ENCODE measurements around the gene LYST. TPM values are rescaled to one million over a fixed set of nuclear protein-coding genes. Genes with fewer than 3 reads are reported as not detected.
A peak's percentile ranks its signal among the peaks of the same experiment; 100 is the strongest.

LYST gene
- total RNA-seq, 1 donor from 2014 or later = 72.4 TPM

DNA sequence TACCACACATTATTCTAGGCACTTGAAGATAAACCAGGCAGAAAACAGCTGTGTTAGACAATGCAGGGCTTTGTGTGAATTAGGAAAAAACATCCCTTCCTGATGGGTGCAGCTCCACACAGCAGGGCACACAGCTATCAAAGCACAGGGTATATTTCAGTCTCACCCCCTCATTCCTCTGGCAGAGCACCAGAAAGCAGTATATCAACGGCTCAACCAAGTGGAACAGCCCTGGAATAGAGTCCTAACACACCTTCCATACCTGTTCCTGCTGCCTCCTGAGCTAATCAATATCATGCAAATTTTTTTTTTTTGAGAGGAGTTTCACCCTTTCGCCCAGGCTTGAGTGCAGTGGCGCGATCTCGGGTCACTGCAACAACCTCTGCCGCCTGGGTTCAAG is 32.1 kb downstream of the LYST start:
- no peak overlapping the region for H3K27ac ChIP-seq
- peaks cover 25% of the 10 kb centered on the region for H3K4me1 ChIP-seq
- TF ChIP-seq, protein P1, sequence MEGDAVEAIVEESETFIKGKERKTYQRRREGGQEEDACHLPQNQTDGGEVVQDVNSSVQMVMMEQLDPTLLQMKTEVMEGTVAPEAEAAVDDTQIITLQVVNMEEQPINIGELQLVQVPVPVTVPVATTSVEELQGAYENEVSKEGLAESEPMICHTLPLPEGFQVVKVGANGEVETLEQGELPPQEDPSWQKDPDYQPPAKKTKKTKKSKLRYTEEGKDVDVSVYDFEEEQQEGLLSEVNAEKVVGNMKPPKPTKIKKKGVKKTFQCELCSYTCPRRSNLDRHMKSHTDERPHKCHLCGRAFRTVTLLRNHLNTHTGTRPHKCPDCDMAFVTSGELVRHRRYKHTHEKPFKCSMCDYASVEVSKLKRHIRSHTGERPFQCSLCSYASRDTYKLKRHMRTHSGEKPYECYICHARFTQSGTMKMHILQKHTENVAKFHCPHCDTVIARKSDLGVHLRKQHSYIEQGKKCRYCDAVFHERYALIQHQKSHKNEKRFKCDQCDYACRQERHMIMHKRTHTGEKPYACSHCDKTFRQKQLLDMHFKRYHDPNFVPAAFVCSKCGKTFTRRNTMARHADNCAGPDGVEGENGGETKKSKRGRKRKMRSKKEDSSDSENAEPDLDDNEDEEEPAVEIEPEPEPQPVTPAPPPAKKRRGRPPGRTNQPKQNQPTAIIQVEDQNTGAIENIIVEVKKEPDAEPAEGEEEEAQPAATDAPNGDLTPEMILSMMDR (IDR thresholded peaks at IDR 0.05) = no peak
- ATAC-seq = peak in 1 of 2 donors; percentile 37
- no peak for DNase-seq
- H3K36me3 ChIP-seq = peaks cover 9% of the 10 kb centered on the region
- H3K9me3 ChIP-seq = no peaks in the 10 kb centered on the region
- H3K4me3 ChIP-seq = no peak overlapping the region
- intact Hi-C loops (cut with DNase I) = no loop called here
- no peaks in the 10 kb centered on the region for H3K27me3 ChIP-seq (ENCODE audit: low read depth)

DNA sequence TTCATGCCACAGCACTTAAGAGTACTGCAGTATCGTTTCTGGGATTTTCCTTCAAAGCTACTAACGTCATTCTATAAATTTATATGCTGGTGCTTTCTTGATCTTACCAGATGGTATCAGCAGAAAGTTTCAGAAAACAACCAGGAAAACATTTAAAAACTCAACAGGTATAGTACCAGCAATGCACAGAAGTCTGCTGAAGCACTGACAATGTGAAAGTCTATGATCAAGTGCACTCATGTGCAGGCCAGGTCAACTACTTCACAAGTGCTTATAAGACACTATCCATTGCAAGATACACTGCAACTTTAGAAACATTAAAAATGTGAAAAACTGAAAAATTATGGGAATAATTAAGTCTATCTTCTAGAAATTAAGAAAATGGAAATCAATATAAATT is 34.7 kb downstream of the LYST start:
- peaks cover 25% of the 10 kb centered on the region for H3K4me1 ChIP-seq
- peaks cover 33% of the 10 kb centered on the region for H3K36me3 ChIP-seq
- no peaks in the 10 kb centered on the region for H3K27me3 ChIP-seq (ENCODE audit: low read depth)
- H3K4me3 ChIP-seq = no peak overlapping the region
- H3K27ac ChIP-seq = no peak overlapping the region
- no peak for DNase-seq
- no peaks in the 10 kb centered on the region for H3K9me3 ChIP-seq
- TF ChIP-seq, protein P1 (IDR thresholded peaks at IDR 0.05) = no peak
- no peak for ATAC-seq
- intact Hi-C loops (cut with DNase I) = no loop called here

DNA sequence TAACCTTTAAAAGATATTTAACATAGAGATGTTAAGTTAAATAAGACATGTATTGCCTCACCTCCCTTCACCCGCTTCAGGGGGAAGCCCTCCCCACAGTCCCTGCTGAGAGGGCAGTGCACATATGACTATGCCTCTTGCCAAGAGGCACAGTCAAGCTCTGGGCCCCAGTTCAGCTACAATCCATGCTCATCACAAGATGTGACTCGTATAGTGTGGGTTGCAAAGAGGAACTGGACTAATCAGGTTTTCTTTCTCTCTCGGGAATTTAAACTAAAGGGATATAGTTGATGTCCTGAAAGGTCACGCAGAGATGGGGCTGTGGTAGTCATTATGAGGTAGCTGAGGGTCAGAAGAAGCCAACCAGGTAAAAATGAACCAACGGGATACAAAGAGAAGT is 35.6 kb downstream of the LYST start:
- H3K27ac ChIP-seq = no peak overlapping the region
- intact Hi-C loops (cut with DNase I) = no loop called here
- TF ChIP-seq, protein P1 (IDR thresholded peaks at IDR 0.05) = no peak
- peaks cover 25% of the 10 kb centered on the region for H3K4me1 ChIP-seq
- no peak overlapping the region for H3K4me3 ChIP-seq
- H3K36me3 ChIP-seq = peaks cover 41% of the 10 kb centered on the region
- no peaks in the 10 kb centered on the region for H3K9me3 ChIP-seq
- no peaks in the 10 kb centered on the region for H3K27me3 ChIP-seq (ENCODE audit: low read depth)
- ATAC-seq (peak; percentile 75 to 85), DNase-seq (peak; percentile 65)

DNA sequence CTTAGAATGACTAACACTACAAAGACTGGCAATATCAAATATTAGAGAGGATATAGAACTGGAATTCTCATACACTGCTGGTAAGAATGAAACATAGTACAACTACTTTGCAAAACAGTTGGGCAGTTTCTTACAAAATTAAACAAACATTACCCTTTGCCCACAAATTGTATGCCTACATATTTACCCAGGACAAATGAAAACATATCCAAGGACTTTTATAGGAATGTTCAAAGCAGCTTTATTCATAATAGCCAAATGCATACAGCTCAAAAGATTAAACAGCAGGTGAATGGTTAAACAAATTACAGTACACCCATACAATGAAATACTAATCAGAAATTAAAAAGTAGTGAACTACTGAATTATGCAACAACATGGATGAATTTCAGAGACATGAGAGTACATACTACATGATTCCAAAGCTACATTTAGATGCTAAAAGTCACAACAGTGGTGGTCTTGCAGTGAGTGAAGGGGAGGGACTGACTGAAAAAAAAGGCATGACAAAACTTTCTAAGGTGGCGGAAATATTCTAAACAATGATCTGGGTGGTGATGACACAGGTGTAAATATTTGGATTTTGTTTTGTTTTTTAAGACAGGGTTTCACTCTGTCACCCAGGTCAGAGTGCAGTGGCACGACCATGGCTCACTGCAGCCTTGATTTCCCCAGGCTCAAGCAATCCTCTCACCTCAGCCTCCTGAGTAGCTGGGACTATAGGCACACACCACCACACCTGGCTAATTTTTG is 40.4 kb downstream of the LYST start:
- DNase-seq (no peak), ATAC-seq (no peak)
- Histone ChIP-seq H3K4me1 (no peaks in the 10 kb centered on the region), H3K27ac (no peak overlapping the region), H3K27me3 (ENCODE audit: low read depth) (no peaks in the 10 kb centered on the region), H3K9me3 (no peaks in the 10 kb centered on the region), H3K4me3 (no peak overlapping the region), H3K36me3 (peaks cover 41% of the 10 kb centered on the region)
- intact Hi-C loops (cut with DNase I) = no loop called here
- TF ChIP-seq, protein P1 (IDR thresholded peaks at IDR 0.05) = no peak

DNA sequence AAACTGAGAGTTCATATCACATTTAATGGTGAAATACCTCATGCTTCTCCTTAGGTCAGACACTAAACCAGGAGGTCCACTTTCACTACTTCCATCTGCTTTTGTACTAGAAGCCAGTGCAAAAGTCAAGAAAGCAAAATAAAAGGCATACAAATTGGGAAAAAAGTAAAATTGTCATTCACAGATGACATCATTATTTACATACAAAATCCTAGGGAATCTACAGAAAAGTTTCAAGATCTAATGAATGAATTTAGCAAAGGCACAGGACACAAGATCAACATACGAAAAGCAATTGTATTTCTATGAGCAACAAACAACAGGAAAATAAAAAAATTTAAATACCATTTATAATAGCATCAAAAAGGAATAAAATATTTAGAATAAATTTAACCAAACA is 41.5 kb downstream of the LYST start:
- no peak for ATAC-seq
- intact Hi-C loops (cut with DNase I) = no loop called here
- Histone ChIP-seq H3K4me1 (no peaks in the 10 kb centered on the region), H3K27ac (no peak overlapping the region), H3K4me3 (no peak overlapping the region), H3K9me3 (no peaks in the 10 kb centered on the region), H3K27me3 (ENCODE audit: low read depth) (no peaks in the 10 kb centered on the region), H3K36me3 (peaks cover 40% of the 10 kb centered on the region)
- DNase-seq = no peak
- TF ChIP-seq, protein P1 (IDR thresholded peaks at IDR 0.05) = no peak
